GM23248 (cell line): Measurements from ENCODE around the gene ZNF177. TPM values are rescaled to one million over a fixed set of nuclear protein-coding genes. Genes with fewer than 3 reads are reported as not detected.
"Not testable (repeated sequence)": the region's sequence is repeated elsewhere in the genome, so short reads cannot be mapped to it uniquely, and the experiment has no call there.

ENCODE experiments used
- DNase-seq: peaks from one replicate; pipeline ENCODE4 v3.0.0-alpha.2; 2015
- H2AFZ ChIP-seq: fragments of 200-600 bp; sonication (generic); 2 replicates; pipeline ENCODE4 v1.6.1; 2016; ENCODE audit warnings: antibody characterized with exemption
- H3F3A ChIP-seq: fragments of 200-600 bp; sonication (generic); 2 replicates; pipeline ENCODE4 v1.6.1; 2016; ENCODE audit warnings: mild to moderate bottlenecking, antibody characterized with exemption, mixed run types; ENCODE audit not compliant: insufficient read depth
- H3K27ac ChIP-seq: fragments of 200-600 bp; sonication (generic); 2 replicates; pipeline ENCODE4 v1.5.1; 2016; ENCODE audit warnings: mild to moderate bottlenecking
- H3K27me3 ChIP-seq: fragments of 200-600 bp; sonication (generic); replicated peaks from 2 replicates; pipeline ENCODE4 v1.6.1; 2016; ENCODE audit warnings: mild to moderate bottlenecking; ENCODE audit not compliant: insufficient read depth
- H3K36me3 ChIP-seq: fragments of 200-600 bp; sonication (generic); 2 replicates; pipeline ENCODE4 v1.6.1; 2016; ENCODE audit warnings: low read depth, mild to moderate bottlenecking
- H3K4me1 ChIP-seq: fragments of 200-600 bp; sonication (generic); 2 replicates; pipeline ENCODE4 v1.6.1; 2016; ENCODE audit warnings: mild to moderate bottlenecking; ENCODE audit not compliant: insufficient read depth
- H3K4me2 ChIP-seq: fragments of 200-600 bp; sonication (generic); one replicate; pipeline ENCODE4 v1.6.1; 2016; ENCODE audit warnings: mild to moderate bottlenecking; ENCODE audit not compliant: unreplicated experiment
- H3K4me3 ChIP-seq: fragments of 200-600 bp; sonication (generic); 2 replicates; pipeline ENCODE4 v1.5.1; 2016; ENCODE audit warnings: mild to moderate bottlenecking
- H3K79me2 ChIP-seq: fragments of 200-600 bp; sonication (generic); 2 replicates; pipeline ENCODE4 v1.6.1; 2016; ENCODE audit warnings: mild to moderate bottlenecking; ENCODE audit not compliant: insufficient read depth
- H3K9ac ChIP-seq: fragments of 200-600 bp; sonication (generic); 2 replicates; pipeline ENCODE4 v1.6.1; 2016; ENCODE audit warnings: mild to moderate bottlenecking
- H3K9me2 ChIP-seq: fragments of 200-600 bp; sonication (generic); 2 replicates; pipeline ENCODE4 v1.6.1; 2016; ENCODE audit warnings: mixed run types, mild to moderate bottlenecking, moderate library complexity; ENCODE audit not compliant: insufficient read depth
- H3K9me3 ChIP-seq: fragments of 200-600 bp; sonication (generic); one replicate; pipeline ENCODE4 v1.6.1; 2017; ENCODE audit warnings: low read depth
- H4K20me1 ChIP-seq: fragments of 200-600 bp; sonication (generic); 2 replicates; pipeline ENCODE4 v1.6.0; 2016; ENCODE audit not compliant: insufficient read depth
- EZH2 ChIP-seq: fragments of 200-600 bp; sonication (generic); IDR thresholded peaks from 2 replicates; pipeline ENCODE4 v1.6.1; 2018; ENCODE audit warnings: antibody characterized with exemption, mild to moderate bottlenecking; ENCODE audit not compliant: insufficient read depth, poor library complexity, severe bottlenecking
- EZH2phosphoT487 ChIP-seq: fragments of 200-600 bp; sonication (generic); IDR thresholded peaks from 2 replicates; pipeline ENCODE4 v1.6.1; 2018; ENCODE audit warnings: antibody characterized with exemption, moderate library complexity, mild to moderate bottlenecking, low read depth; ENCODE audit not compliant: insufficient read depth
- WGBS, 2 experiments: methylation state at CpG; one replicate each; pipeline ENCODE4 v1.1.6; 2015 to 2017; ENCODE audit warnings: low lambda C conversion rate in 2 of 2, low coverage in 1 of 2; ENCODE audit errors: missing lambda C conversion rate in 2 of 2; 5-methylcytosine and 5-hydroxymethylcytosine counted together
- in situ Hi-C: fragments of 300-500 bp; cut with MboI; formaldehyde crosslinking; loops from 2 replicates; pipeline ENCODE4 v1.15.0; 2020
- polyA plus RNA-seq: library from polyadenylated mRNA; unstranded; fragments of >200 nt; fragmentation: Nextera tagmentation; extraction: Ambion mirVana; gene quantifications from 2 replicates; pipeline ENCODE4 v1.2.1, GENCODE V29; 2016
- total RNA-seq: library from RNA; depleted of rRNA; stranded (reverse); fragments of >200 nt; shearing (Covaris generic); gene quantifications from 2 replicates; pipeline ENCODE4 v1.2.3, GENCODE V29; 2014; rRNA removed

The ZNF177 gene
- total RNA-seq, result 1.8 and 3.2 TPM in 2 replicates
- polyA plus RNA-seq, result 0.61 and 1.2 TPM in 2 replicates

GRCh38 chr19:9362905-9363304 lies at the start of gene ZNF177:
TSS of gene ZNF177 (plus strand) at chr19:9363013. CDS start at chr19:9378312, 15,299 bp downstream.
- TF ChIP-seq EZH2phosphoT487 (no peak), EZH2 (no peak)
- no peaks in the 10 kb centered on the region for H3K9me2 ChIP-seq
- 2 to 6% methylated on average over 26 to 27 of the region's 28 CpGs for WGBS, 2 experiments
- no peaks in the 10 kb centered on the region for H3K79me2 ChIP-seq
- H3K36me3 ChIP-seq, result peaks cover 2% of the 10 kb centered on the region; the same call in 1 of the 2 replicates
- H3K27ac ChIP-seq, result no peak within 1 kb of the TSS
- peak within 1 kb of the TSS; percentile 59 for H3K4me3 ChIP-seq
- no peaks in the 10 kb centered on the region for H3K4me1 ChIP-seq
- H3K27me3 ChIP-seq, result no peaks in the 10 kb centered on the region
- H4K20me1 ChIP-seq, result no peaks in the 10 kb centered on the region
- peak within 1 kb of the TSS; percentile 28; the same call in 1 of the 2 replicates for H3K9ac ChIP-seq
- H3K4me2 ChIP-seq, result peak within 1 kb of the TSS; percentile 28
- no peaks in the 10 kb centered on the region for H3F3A ChIP-seq
- H3K9me3 ChIP-seq, result peaks cover 4% of the 10 kb centered on the region
- in situ Hi-C loops, result no loop called here
- peak; percentile 19 for DNase-seq
- peak within 1 kb of the TSS; percentile 34; the same call in 1 of the 2 replicates for H2AFZ ChIP-seq

GRCh38 chr19:9313756-9314155 lies 49.1 kb upstream of the ZNF177 start:
- H3K27me3 ChIP-seq, result no peaks in the 10 kb centered on the region
- H3K4me1 ChIP-seq, result no peaks in the 10 kb centered on the region
- H3K27ac ChIP-seq, result no peak overlapping the region
- H3F3A ChIP-seq, result peaks cover 11% of the 10 kb centered on the region
- H3K79me2 ChIP-seq, result peaks cover 5% of the 10 kb centered on the region
- H3K9me2 ChIP-seq, result no peaks in the 10 kb centered on the region
- H3K9ac ChIP-seq, result no peak overlapping the region
- DNase-seq, result no peak
- H3K4me3 ChIP-seq, result no peak overlapping the region
- 61 to 63% methylated on average over 4 of the region's 4 CpGs for WGBS, 2 experiments
- no peak overlapping the region for H3K4me2 ChIP-seq
- TF ChIP-seq EZH2phosphoT487 (no peak), EZH2 (no peak)
- H2AFZ ChIP-seq, result no peak overlapping the region
- no peaks in the 10 kb centered on the region for H3K36me3 ChIP-seq
- in situ Hi-C loops, result loop anchor here (25.0 kb wide), 1 partner anchor 474 kb away; no protein-coding TSS in a partner anchor
- no peaks in the 10 kb centered on the region for H4K20me1 ChIP-seq
- no peaks in the 10 kb centered on the region for H3K9me3 ChIP-seq

GRCh38 chr19:9321338-9321737 lies 41.5 kb upstream of the ZNF177 start:
- no peak for TF ChIP-seq EZH2
- no peak for TF ChIP-seq EZH2phosphoT487
- WGBS, 2 experiments, result 85 to 91% methylated on average over 11 to 16 of the region's 23 CpGs

GRCh38 chr19:9321756-9322155 lies 41.1 kb upstream of the ZNF177 start:
- H3K27ac ChIP-seq, H3K4me3 ChIP-seq, H3K9me3 ChIP-seq, H4K20me1 ChIP-seq, H3K9me2 ChIP-seq, H3K36me3 ChIP-seq, DNase-seq, H2AFZ ChIP-seq, H3K4me1 ChIP-seq, H3K27me3 ChIP-seq, H3K9ac ChIP-seq, H3K4me2 ChIP-seq: not testable (repeated sequence)
- WGBS, 2 experiments, result 88 to 99% methylated on average over 9 to 14 of the region's 14 CpGs
- in situ Hi-C loops, result loop anchor here (25.0 kb wide), 1 partner anchor 466 kb away; no protein-coding TSS in a partner anchor
- peaks cover 14% of the 10 kb centered on the region; the same call in 1 of the 2 replicates for H3F3A ChIP-seq
- peaks cover 21% of the 10 kb centered on the region for H3K79me2 ChIP-seq

More at GRCh38 chr19:9321338-9321737, 41.5 kb upstream of the ZNF177 start:
- Histone ChIP-seq H3K9me2 (no peaks in the 10 kb centered on the region), H3K9ac (no peak overlapping the region), H3K79me2 (peaks cover 17% of the 10 kb centered on the region), H3K4me3 (no peak overlapping the region), H4K20me1 (no peaks in the 10 kb centered on the region), H3F3A (peaks cover 14% of the 10 kb centered on the region; the same call in 1 of the 2 replicates), H2AFZ (no peak overlapping the region), H3K36me3 (0 out of 2 replicates have a peak, but pooled peaks cover 1% of the 10 kb centered on the region), H3K27ac (no peak overlapping the region), H3K27me3 (no peaks in the 10 kb centered on the region), H3K4me1 (no peaks in the 10 kb centered on the region), H3K9me3 (no peaks in the 10 kb centered on the region), H3K4me2 (no peak overlapping the region)
- in situ Hi-C loops, result loop anchor here (25.0 kb wide), 1 partner anchor 466 kb away; no protein-coding TSS in a partner anchor
- DNase-seq, result no peak

GRCh38 chr19:9322201-9322600 lies 40.6 kb upstream of the ZNF177 start:
- H3K9me3 ChIP-seq, H3K4me3 ChIP-seq, H3K27me3 ChIP-seq, H4K20me1 ChIP-seq, H3K9me2 ChIP-seq, H2AFZ ChIP-seq, H3K4me2 ChIP-seq, DNase-seq, H3K27ac ChIP-seq, H3K4me1 ChIP-seq, H3K9ac ChIP-seq, H3K36me3 ChIP-seq: not testable (repeated sequence)
- in situ Hi-C loops, result loop anchor here (25.0 kb wide), 1 partner anchor 465 kb away; no protein-coding TSS in a partner anchor
- Histone ChIP-seq H3F3A (peaks cover 14% of the 10 kb centered on the region; the same call in 1 of the 2 replicates), H3K79me2 (peaks cover 26% of the 10 kb centered on the region)
- 87 to 88% methylated on average over 5 to 10 of the region's 10 CpGs for WGBS, 2 experiments
